Epidermal melanocyte (primary cell): ENCODE data around the gene TUSC2.
"Not testable (repeated sequence)": the region's sequence is repeated elsewhere in the genome, so short reads cannot be mapped to it uniquely, and the experiment has no call there.

Experiments used
- DNase-seq: peaks from one replicate; pipeline ENCODE4 v3.0.0; 2011; ENCODE audit warnings: low spot score; ENCODE audit not compliant: insufficient read length

Gene TUSC2

DNA sequence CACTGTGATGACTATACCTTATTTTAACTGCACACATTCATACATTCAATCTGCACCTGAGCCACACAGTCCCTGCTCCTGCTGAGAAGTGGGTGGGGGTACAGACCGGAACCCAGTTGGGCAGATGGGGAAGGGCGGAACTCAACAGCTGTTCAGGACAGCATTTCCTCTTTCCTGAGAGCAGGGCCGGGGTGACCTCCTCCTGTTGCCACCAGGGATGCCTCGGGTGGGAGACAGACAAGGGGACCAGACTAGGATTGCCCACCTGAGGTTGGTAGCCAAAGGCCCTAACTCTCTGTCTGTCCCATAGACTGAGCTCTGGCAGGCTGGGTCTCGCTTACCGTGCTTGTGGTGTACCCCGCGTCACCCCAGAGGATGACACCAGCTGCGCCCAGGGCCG, 9.4 kb downstream of the TUSC2 start:
- no peak for DNase-seq

DNA sequence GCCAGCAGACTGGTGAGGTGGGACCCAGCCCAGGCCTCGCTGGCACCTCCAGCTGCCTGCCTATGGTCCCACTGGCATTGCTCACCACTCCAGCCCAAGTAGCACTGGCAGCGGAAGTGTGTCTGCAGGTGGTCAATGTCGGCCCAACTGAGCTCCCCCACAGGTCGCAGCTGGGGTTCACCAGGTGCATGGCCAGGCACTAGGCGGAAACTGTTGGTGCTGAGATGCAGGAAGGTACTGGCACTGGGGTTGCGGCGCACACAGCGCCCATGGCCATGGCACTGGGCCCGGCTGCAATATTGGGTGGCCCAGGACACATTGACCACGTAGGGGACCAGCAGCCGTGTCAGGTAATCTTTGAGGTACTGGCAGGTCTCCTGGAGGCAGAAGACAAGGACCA, 9.9 kb downstream of the TUSC2 start:
- DNase-seq, result no peak

DNA sequence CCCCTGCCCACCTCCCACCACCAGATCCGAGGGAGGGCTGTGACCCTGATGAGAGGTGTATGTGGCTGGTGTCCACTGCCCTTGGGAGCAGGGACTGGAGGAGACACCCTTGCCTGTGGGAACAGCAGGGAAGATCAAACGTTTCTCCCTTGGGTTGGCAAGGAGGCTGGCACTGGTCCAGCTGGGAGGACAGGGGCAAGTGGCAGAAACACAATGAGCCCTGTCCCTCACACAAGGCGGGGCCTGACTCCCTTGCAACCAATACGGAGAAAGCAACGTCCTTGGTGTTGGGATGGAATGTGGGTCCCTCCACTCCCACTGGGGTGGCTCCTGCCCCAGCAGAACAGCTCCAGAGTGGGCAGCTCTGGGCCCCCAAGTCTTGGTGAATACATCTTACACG, 10.7 kb downstream of the TUSC2 start:
- no peak for DNase-seq

DNA sequence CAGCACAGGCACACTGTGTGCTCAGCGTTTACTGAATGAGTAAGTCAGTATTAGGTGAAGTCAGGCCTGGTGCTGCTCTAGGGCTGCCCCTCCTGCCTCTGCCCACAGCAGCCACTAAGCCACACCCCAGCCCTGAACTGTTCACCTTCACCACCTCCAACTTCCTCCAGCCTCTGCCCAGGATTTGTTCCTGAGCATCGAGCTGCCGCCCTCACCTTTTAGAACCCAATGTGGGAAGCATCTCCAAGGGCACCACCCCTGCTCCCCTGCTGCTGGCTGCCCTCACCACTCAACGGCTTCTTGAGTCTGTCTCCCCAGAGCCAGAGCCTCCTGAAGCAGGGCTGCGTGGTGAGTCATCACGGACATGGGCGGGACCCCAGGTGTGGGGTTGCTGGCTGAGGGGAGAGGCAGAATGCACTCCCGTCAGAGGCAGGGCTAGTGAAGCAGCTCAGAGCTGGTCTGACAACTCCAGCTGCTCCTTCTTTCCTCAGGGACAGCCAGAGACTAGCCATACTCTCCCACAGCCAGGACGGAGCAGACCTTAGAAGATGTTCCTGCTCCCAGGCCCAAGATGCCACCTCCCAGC, 11.3 kb downstream of the TUSC2 start:
- no peak for DNase-seq

DNA sequence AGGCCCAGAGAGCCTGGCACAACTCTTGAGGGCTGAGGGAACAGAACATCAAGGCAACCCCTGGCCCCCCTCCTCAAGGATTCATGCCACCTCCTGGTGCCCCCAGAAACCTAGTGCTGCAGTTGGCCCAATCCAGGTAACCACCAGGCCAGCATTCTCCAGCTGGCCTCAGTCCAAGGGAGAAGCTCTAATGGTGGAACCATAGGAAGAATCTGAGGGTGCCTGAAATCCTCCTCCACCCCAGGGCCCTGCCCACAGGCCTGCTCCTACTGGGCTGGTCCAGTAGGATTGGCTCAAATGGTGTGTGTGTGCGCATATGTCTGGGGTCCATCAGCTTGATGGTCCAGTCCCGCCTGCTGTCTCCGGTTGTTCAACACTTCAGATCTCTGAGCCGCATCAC, 13.2 kb downstream of the TUSC2 start:
- no peak for DNase-seq

DNA sequence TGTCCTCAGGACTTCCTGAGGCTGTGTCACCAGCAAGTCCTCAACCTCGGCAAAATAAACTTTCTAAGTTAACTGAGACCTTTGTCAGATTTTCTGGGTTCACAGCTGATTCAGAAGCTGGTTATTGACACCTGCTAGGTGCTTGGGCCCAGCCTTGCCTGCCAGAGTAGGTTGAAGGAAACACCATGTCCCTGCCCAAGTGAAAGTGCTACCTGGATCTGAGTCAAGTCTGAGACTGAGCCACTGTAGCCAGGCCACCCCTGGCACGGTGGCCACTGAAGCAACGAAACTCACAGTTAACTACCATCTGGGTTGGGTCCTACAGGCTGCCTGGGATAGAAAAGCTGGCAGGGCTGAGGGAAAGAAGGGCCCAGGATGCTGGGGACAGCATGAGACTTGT, 13.7 kb downstream of the TUSC2 start:
- DNase-seq, result no peak

DNA sequence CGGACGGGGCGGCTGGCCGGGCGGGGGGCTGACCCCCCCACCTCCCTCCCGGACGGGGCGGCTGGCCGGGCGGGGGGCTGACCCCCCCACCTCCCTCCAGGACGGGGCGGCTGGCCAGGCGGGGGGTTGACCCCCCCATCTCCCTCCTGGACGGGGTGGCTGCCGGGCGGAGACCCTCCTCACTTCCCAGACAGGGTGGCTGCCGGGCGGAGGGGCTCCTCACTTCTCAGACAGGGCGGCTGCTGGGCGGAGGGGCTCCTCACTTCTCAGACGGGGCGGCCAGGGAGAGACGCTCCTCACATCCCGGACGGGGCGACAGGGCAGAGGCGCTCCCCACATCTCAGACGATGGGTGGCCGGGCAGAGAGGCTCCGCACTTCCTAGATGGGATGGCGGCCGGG, 16.0 kb downstream of the TUSC2 start:
- not testable (repeated sequence) for DNase-seq

DNA sequence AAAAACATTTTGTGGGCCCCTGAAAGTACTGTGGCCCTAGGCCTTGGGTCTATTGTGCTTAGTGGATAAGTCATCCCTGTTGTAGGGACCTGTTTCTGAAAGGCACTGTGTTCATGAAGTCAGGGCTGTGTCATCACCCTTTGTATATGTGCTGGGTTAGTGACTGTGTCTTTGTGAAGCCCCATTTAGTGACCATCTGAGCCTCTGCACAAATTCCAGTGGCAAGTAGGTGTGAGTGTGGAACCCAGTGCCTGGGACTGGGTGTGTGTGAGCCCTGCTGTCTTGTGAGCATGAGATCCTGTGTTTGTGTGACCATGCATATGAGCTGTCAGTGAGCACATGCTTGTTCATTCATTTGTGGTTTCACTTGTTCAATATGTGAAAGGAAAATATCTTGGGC, 23.4 kb downstream of the TUSC2 start:
- DNase-seq, result no peak

DNA sequence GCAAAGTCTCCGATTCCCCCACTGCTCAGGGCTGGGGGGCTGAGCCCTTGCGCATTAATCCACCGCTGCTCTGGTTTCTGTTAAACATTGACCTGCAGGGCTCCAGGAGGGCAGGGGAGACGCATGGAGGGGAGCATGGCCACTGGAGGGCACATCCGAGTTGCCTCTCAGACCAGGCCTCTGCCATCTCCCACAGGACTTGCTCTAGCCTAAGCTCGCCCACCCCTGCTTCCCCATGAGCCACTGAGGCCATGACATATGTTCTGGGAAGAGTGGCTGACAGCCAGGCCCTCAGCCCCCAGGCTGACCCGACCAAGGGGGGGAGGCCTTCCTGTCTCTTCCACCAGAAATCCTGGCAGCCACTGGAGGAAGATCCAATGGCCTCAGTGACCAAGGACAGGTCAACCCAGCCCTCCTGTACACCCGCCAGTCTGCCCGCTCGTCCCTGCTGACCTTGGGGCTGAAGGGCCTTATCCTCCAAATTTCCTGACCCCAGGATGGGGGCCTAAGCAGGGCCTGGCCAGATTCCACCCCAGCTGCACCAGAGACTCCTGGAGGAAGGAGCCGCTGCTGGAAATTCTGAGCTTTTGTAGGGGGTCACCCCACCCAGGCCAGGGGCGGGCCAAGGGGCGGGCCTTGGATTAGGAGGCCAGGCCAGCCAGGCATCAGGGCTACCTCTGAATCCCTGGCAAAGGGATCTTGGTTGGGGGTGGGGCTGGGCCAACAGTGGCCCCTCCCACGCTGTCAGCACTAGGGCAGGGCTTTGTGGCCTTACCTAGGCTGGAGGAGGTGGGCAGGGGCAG, 24.8 kb downstream of the TUSC2 start, which contains the start of gene HYAL1:
Gene HYAL1, minus strand, starts transcription at position 562 of the 803 bp plus-strand sequence. CDS start 618 bp downstream, outside the sequence.
- no peak for DNase-seq

DNA sequence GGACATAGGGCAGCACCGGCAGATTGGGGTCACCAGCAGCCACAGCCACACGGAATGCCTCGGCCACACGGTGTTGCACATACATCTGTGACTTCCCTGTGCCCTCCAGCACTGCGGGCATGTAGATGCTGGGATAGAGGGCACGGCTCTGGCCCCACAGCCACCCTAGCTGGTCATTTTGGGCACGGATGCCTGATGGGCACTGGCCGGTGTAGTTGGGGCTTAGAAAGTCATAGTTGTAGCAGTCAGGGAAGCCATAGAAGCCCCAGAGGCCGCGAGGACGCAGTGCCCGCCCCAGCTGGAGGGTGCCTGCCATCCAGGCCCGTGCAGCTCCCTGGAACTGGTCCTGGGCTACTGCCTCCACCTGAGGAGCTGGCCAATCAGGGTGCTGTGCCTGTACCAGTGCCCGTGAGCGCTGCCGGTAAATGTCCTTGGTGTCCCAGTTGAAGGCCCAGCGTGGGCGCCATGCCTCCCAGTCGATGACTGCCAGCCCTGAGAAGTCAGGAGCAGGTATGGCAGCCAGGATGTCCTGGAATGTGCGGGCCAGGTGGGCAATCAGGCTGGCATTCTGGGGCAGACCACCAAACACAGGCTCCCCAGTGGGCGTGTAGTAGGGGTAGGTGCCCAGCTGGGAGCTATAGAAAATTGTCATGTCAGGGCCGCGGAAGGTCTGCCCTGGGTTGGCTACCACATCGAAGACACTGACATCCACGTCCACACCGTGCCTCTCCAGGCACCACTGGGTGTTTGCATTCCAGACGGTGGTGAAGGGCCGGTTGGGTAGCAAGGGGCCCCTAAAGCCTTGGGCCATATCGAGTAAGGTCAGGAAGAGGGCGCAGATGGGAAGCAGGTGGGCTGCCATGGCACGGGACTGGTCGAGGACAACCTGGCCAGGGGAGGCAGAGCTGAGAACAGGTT, 25.7 kb downstream of the TUSC2 start:
- DNase-seq, result no peak

DNA sequence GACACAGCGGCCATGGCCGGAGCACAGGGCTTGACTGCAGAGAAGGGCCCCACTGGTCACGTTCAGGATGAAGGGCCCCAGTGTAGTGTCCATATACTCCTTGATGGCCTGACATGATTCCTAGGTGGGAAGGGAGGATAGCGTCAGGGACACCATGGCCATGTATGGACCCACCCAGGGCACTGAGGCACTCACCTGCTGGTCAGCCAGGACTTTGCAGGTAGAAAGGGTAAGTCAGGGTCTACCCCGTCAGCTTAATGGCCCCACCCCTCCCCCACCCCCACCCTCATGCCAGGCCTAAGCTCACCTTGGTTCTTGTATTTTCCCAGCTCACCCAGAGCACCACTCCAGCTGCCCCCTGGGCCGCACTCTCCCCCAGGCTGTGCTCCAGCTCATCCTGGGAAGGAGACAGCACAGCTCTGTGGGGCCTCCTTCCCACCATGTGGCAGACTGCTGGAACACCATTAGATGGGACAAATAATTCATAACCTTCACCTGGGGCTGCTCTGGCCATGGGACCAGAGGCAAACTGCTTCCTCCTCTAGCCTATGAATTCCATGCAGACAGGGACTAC, 27.3 kb downstream of the TUSC2 start:
- DNase-seq, result no peak

DNA sequence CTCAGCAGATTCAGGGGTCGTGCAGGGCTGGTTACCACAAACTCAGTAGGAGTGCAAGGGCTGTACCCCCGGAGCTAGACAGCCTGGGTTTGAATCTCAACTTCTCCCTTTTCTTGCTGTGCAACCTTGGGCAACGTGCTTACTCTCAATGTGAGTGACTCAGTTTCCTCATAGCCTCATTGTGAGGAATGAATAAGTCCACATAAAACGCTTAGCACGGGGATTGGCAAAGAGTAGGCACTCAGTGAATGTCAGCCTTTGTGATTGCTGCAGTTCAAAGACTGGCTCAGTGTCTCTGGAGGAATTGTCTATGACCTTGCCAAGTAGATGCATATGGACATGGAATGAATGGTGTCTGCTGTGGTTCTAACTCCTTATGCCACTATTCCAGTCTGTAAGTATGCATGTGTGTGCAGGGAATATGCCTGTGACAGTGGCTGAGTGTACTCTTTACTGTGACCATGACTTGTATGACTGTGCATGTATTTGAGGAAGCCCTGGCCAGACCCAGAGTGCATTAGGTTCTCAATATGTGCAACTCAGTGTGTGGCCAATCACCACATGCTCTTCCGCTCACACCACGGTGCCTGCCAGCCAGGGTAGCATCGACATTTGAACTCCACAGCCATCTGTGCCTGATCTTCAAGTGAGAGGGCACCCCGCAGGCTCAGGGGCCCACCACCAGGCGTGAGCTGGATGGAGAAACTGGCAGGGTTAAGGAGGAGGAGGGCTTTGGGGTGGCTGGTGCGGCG, 27.9 kb downstream of the TUSC2 start:
- DNase-seq, result no peak

DNA sequence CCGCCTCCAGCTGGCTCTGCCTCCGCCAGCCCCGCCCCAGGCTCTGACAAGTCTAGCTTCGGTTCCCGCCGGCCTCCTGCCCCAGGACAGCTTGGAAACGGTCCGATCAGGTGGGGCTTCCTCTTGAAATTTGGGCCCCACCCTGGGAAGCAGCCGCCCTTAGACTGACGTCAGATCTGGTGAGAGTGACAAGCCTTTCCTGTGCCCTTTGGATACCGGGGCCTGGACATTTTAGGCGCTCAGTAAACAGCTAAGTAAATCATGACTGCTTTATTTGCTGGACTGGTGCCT, 28.4 kb downstream of the TUSC2 start:
- no peak for DNase-seq

DNA sequence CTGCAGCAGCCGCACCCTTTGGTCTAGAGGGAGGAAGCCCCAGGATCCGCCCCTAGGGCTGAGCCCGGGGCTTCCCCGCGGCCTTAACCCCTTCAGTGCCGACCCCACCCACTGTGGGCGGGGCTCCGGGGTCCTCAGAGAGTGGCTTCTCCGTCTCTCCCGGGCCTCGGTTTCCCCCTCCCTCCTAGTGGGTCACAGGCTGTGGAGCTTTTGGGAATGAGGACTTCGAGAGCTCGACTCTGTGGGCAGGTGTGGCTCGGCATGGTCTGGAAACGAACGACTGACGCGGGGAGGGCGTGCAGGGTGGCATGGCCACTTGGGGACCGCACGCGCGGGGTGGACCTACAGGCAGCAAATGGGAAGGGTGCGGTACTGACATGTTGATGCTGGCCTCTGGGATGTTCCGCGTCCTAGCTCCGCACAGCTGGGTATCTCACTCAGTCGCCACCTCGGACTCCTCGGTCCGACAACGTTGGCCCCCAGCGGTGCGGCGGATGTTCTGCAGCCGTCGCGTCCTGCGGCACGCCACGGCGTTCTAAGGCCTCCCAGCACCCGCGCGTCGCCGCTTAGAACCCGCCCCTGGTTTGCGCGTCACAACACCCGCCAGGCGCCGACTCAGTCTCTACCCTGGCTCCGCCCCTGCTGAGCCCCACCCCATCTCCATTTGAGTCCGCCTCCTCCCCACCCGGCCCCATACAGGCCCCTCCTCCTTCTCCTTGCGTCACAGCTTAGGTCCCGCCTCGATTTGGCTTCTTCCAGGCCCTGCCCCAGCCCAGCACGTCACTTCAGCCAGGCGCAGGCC, 29.0 kb downstream of the TUSC2 start, which contains the start of the genes HYAL3 and NAA80:
Gene HYAL3, minus strand, starts transcription at position 570 of the 802 bp plus-strand sequence. CDS start 3,803 bp downstream, outside the sequence.
Gene NAA80, minus strand, starts transcription at position 570 of the 802 bp plus-strand sequence. CDS start 1,942 bp downstream, outside the sequence.
- DNase-seq, result peak; percentile 98

DNA sequence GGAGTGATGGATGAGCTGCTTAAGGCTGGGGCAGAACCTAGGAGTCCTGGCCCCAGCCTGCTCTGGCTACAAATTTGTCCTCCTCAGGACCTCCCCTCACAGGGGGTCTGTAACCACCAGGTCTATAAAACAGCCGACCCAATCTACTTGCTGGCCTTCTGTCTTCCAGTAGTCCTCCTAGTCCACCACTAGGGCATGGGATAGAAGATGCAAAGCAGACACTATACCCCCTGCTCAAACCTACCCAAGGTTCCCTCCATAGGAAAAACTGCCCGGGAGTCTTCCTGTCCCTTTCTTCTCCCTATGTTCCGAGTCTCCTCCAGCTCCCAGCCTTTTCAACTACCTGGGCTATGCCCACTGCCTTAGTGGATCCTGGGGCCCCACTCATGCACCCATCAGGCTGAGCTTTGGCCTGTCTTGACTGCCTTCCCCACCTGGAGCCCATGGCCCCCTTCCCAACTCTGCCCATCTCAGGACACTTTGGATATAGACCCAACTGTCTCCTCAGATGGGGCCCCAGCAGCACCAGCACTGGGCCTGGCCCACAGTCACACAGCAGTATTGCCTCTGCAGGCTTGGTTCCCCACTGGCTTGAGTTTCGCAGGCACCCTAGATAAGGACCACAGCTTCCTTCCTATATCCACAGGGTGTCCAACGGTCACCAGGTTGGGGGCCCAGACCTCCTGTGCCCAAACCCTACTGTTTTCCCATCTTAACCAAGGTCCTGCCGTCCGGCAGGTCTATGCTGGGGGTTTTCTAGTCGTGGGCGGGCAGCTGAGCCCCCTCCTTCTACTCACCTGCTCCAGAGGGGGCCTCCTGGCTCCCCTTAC, 29.9 kb downstream of the TUSC2 start:
- no peak for DNase-seq

DNA sequence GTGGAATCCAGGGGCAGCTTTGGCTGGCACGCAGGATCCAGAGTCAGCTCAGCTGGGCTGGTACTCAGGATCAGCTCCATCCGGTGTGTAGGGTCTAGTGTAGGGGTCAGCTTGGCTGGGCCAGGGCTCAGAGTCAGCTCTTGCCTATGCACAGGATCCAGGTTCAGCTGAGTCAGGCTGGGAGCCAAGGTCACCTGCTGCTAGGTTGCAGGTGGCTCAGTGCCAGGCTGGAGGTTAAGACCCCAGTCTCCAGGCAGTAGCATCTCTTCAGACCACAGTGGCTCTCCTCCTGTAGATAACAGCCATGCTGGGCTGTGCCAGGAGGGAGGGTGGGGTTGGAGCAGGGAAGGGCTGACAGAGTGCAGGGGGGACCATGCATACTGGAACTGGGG, 30.6 kb downstream of the TUSC2 start:
- no peak for DNase-seq

DNA sequence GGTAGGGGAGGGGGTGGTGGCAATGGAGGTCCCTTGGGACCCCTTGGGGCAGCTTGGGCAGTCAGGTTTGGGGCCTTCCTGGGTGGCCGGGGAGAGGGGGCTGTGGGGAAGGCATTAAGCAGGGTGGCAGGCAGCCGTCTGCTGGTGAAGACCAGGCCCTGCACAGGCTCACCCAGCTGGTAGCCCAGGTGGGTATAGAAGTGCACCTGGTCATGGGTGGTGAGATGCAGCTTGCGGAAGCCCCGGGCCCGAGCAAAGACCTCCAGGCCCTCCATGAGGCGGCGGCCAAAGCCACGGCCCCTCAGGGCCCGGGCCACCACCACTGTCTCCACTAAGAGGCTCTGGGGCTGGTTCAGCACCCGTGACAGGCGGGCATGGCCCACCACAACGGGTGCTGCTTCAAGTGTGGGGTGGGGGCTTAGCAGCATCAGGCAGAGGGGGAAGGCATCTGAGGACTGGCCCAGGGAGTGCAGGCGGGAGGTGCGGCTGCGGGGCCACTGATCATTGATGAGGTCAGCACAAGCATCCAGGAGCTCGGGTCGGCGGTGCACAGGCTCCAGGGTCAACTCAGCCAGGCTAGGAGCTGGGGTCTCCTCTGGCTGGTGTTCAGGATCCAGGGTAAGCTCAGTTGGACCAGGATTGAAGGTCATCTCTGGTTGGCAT, 31.2 kb downstream of the TUSC2 start:
- DNase-seq, result no peak

DNA sequence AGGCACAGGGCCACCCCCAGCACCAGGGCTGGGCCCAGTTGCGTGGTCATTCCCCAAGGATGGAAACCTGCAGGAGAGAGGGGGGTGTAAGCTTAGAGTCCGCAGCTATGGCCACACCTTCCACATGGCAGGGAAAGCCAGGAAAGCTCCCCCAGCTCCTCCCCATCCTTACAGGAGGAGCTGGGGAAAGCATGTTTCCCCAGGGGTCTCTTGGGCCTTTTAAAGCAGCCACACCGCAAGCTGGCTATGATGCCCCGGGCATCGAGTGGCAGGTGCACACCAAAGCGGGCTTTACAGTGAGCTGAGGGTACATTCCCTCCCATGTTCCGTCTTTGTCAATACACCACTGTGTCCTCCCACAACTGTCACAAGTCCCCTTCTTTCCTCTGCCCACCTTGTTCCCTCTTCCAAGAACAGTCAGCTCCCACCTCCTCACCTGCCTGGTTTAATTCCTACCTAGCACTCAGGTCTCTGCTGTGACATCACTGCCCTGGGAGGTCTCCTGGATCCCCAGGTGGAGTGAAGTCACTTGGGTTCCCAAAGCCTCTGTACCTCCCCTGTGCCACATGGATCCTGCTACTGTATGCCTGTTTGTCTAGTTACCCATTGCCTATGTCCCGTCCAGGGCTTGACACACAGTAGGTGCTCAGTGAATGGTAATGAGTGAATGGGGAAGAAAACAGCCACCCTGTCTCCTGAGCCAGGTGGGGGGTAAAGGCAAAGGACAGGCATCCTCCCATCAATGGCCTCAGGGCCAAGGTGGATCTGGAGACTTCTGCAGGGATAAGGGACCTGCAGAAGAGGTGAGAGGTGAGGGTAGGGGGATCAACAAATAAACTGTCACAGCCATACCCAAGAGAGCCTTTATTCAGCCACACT, 32.2 kb downstream of the TUSC2 start:
- no peak for DNase-seq
